GM19452 (cell line): ENCODE data around the gene EXOC3.
"Not testable (repeated sequence)": the region's sequence is repeated elsewhere in the genome, so short reads cannot be mapped to it uniquely, and the experiment has no call there.

Source experiments
- ATAC-seq: cut with Tn5 transposase; IDR thresholded peaks from one replicate; pipeline ENCODE4 v1.9.1; 2021; ENCODE audit not compliant: unreplicated experiment

The EXOC3 gene

GRCh38 chr5:472656-473550 lies 29.9 kb downstream of the EXOC3 start:
- ATAC-seq, result peak; percentile 77

GRCh38 chr5:473551-474192 lies 30.7 kb downstream of the EXOC3 start:
- ATAC-seq, result peak; percentile 13

- not testable (repeated sequence) for ATAC-seq
These were observed 31.4 kb downstream of the EXOC3 start for GRCh38 chr5:474232-474839.

GRCh38 chr5:474840-475661 lies 32.1 kb downstream of the EXOC3 start:
- ATAC-seq, result no peak

GRCh38 chr5:475704-476101 lies 32.7 kb downstream of the EXOC3 start:
- no peak for ATAC-seq

GRCh38 chr5:476102-476813 lies 33.3 kb downstream of the EXOC3 start:
- no peak for ATAC-seq

- no peak for ATAC-seq
These were observed 33.8 kb downstream of the EXOC3 start for GRCh38 chr5:476814-477175.

- no peak for ATAC-seq
These were observed 34.3 kb downstream of the EXOC3 start for GRCh38 chr5:477247-477646.

GRCh38 chr5:477871-478270 lies 34.9 kb downstream of the EXOC3 start:
- ATAC-seq, result no peak

- no peak for ATAC-seq
These were observed 35.5 kb downstream of the EXOC3 start for GRCh38 chr5:478369-478981.

GRCh38 chr5:478982-479535 lies 36.1 kb downstream of the EXOC3 start:
- no peak for ATAC-seq

GRCh38 chr5:479566-480319 lies 36.8 kb downstream of the EXOC3 start:
- ATAC-seq, result no peak

- no peak for ATAC-seq
These were observed 38.4 kb downstream of the EXOC3 start for GRCh38 chr5:481347-481746.

- no peak for ATAC-seq
These were observed 39.0 kb downstream of the EXOC3 start for GRCh38 chr5:482021-482420.

- ATAC-seq, result no peak
These were observed 39.5 kb downstream of the EXOC3 start for GRCh38 chr5:482506-482905.

GRCh38 chr5:483011-483410 lies 40.0 kb downstream of the EXOC3 start:
- ATAC-seq, result no peak

- ATAC-seq, result no peak
These were observed 40.6 kb downstream of the EXOC3 start for GRCh38 chr5:483434-484140.

GRCh38 chr5:484556-484955 lies 41.6 kb downstream of the EXOC3 start:
- ATAC-seq, result no peak
